ENCODE data around the gene FNDC3B. TPM values are rescaled to one million over a fixed set of nuclear protein-coding genes. Genes with fewer than 3 reads are reported as not detected.

The FNDC3B gene
- total RNA-seq, 2 experiments from 2014 or later: 13.4 to 15.3 TPM

DNA sequence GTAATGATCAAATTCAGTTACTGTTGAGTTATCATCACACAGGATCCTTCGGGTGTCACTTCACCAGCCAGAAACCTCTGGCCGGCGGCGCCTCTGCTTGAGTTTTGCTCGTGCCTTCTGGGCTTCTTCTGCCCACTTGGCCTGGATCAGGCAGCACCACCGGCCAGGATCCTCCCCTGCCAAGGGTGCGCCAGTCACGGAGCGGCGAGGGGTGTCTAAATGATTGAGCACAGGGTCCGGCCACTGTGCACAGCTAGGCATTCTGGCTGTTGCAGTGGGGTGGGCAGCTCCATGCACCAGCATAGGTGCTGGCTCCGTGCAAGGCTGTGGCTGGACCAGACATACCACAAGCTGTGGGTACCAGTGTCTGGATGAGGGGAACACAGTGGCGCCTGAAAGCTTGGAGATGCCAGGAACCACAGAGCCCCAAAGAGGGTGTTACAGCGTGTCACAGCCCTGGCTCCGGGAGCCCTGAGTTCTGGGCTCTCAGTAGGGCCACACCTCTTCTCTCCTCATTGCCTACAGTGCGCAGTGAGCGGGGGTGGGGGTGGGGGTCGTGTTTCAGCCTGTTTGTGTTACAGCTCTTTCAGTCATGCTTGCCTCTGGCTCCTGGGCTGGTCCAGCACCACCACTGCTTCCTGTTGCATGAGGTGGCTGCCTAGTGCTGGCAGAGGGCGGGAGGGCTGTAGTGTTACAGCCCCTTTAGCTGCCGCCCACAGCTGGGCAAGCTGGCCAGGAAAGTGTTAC lies 169.4 kb downstream of the FNDC3B start:
- Mint-ChIP-seq H3K27ac (no peak overlapping the region), H3K36me3 (ENCODE audit: low read depth) (peaks cover 7% of the 10 kb centered on the region), H3K4me3 (no peak overlapping the region), H3K9me3 (peaks cover 21% of the 10 kb centered on the region), H3K27me3 (no peaks in the 10 kb centered on the region), H3K4me1 (no peaks in the 10 kb centered on the region)
- CTCF ChIA-PET: interaction anchor here (0.5 kb wide), 1 partner anchor 1099 kb away, joined by 3 read pairs; no protein-coding TSS in a partner anchor
- POLR2A ChIA-PET: no interaction called here
- DNase-seq: no peak

DNA sequence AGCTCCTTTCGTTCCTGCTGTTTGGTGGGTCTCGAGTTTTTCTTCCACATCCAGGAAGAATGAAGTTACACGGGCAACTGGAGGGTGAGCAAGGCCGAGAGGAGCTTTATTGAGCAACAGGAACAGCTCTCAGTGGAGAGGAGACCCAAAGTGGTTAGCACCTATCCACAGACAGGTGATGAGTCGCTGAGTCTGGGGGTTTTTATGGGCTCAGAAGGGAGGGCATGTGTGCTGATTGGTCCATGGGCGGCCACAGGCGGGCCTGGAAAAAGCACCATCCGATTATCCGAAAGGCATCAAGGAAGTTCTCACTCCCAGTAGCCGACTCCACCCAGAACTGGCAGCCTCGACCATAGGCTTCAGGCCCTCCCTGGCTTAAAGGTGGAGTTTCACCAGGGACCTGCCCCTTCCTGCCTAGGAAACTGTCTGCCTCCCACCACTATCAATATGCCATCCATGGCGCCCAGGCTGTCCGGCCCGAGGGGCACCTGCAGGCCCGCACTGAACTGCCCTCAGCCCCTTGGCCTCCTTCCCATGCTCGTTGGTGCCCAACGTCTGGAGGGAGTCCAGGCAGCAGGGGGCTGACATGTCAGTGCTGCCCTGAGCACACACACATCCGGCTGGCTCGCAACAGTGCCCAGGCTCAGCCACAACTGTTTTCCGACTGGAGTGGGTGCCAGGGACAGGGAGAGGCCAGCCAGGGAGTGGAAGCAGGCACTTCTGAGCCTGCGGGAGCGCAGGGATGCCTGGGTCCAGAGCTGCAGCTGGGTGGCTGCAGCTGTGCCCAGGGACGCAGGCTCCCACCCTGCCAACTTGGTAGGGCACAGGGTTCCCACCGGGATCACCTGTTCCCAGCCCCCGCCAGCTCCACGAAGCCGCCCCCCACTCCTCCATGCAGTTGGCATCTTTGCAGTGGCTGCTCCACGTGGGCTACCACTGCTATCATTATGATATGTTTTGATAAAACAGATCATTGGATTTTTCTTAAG lies 170.2 kb downstream of the FNDC3B start:
- ChIA-PET CTCF (interaction anchor here (0.5 kb wide), 1 partner anchor 1100 kb away, joined by 3 read pairs; no protein-coding TSS in a partner anchor), POLR2A (no interaction called here)
- Mint-ChIP-seq H3K4me3 (no peak overlapping the region), H3K9me3 (peaks cover 19% of the 10 kb centered on the region), H3K36me3 (ENCODE audit: low read depth) (peaks cover 7% of the 10 kb centered on the region), H3K27ac (no peak overlapping the region), H3K27me3 (no peaks in the 10 kb centered on the region), H3K4me1 (no peaks in the 10 kb centered on the region)
- no peak for DNase-seq

DNA sequence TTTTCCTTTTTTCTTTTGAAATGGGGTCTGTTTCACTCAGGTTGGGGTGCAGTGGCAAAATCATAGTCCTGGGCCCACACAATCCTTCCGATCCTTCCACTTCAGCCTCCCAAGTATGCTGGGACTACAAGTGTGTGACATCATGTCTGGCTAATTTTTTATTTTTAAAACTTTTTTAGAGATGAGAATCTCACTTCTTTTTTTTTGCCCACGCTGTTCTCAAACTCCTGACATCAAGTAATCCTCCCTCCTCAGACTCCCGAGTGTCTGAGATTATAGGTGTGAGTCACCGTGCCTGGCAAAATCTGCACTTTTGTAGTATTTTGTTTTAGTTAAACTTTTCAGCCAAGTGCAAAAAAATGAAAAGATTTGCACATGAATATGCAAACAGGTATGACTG lies 171.0 kb downstream of the FNDC3B start:
- Mint-ChIP-seq H3K27ac (no peak overlapping the region), H3K9me3 (peaks cover 16% of the 10 kb centered on the region), H3K4me1 (no peaks in the 10 kb centered on the region), H3K27me3 (no peaks in the 10 kb centered on the region), H3K36me3 (ENCODE audit: low read depth) (peaks cover 6% of the 10 kb centered on the region), H3K4me3 (no peak overlapping the region)
- ChIA-PET CTCF (no interaction called here), POLR2A (no interaction called here)
- no peak for DNase-seq

DNA sequence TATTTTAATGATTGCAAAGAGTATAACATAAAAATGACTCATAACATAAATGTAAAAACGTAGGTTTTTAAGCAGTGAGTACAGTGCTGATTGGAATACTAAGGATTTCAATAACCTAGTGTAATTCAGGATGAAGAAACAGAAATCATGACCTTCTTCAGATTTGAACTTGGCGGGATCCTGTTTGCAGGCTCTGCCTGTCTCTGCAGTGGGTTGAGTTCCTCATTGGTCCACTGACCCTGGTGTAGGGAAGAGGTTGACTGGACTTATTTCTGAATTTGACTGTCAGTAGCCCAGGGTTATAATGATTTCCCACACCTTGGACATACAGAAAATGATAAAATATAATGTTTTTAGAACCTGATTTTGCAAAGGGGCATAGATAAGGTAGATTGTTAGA lies 171.7 kb downstream of the FNDC3B start:
- H3K4me3 Mint-ChIP-seq: no peak overlapping the region
- H3K4me1 Mint-ChIP-seq: no peaks in the 10 kb centered on the region
- ChIA-PET CTCF (no interaction called here), POLR2A (no interaction called here)
- H3K27me3 Mint-ChIP-seq: no peaks in the 10 kb centered on the region
- H3K36me3 Mint-ChIP-seq (ENCODE audit: low read depth): peaks cover under 1% of the 10 kb centered on the region
- H3K9me3 Mint-ChIP-seq: peaks cover 10% of the 10 kb centered on the region
- no peak for DNase-seq
- H3K27ac Mint-ChIP-seq: no peak overlapping the region

DNA sequence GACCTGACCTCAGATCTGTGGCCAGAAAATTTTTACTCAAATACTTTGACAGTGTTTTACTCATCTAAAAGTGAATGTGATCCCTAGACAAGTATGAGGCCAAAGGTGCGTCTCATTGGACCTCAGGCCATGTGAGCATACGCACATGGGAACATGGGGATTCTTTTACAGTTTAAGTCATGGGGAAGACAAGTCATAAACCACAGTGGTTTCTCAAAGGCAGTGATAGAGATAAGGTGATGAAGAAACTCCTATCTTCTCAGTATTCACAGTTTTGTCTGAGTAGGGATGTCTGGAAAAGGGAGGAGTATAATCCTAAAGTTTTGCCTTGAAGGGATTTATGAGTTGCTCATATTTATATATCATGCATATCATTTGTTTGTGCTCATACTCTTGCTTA lies 173.8 kb downstream of the FNDC3B start:
- peaks cover 3% of the 10 kb centered on the region for H3K9me3 Mint-ChIP-seq
- H3K4me3 Mint-ChIP-seq: no peak overlapping the region
- DNase-seq: no peak
- CTCF ChIA-PET: no interaction called here
- no peaks in the 10 kb centered on the region for H3K36me3 Mint-ChIP-seq (ENCODE audit: low read depth)
- no peaks in the 10 kb centered on the region for H3K4me1 Mint-ChIP-seq
- POLR2A ChIA-PET: no interaction called here
- H3K27me3 Mint-ChIP-seq: no peaks in the 10 kb centered on the region
- no peak overlapping the region for H3K27ac Mint-ChIP-seq

DNA sequence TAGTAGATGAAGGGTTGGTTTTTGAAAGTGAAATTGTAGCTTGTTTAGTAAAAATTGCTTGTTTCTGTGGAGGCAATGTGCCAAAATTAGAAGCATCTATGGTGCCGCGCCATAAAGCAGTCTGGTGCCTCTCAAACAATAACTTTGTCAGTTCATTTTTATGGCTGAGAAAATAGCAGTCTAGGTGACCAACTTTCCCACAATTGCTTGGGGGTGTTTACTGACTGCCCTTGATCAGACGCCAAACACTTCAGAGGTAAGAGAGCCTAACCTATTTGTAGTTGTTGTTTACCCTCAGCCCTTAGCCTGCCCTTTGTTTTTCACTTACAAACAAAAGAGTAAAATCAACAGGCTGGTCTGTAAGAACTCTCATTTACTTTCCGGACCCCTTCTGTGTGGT lies 174.5 kb downstream of the FNDC3B start:
- Mint-ChIP-seq H3K9me3 (peaks cover 3% of the 10 kb centered on the region), H3K4me1 (no peaks in the 10 kb centered on the region), H3K36me3 (ENCODE audit: low read depth) (no peaks in the 10 kb centered on the region), H3K27ac (peak overlapping the region; percentile 10), H3K27me3 (no peaks in the 10 kb centered on the region), H3K4me3 (no peak overlapping the region)
- POLR2A ChIA-PET: no interaction called here
- CTCF ChIA-PET: no interaction called here
- DNase-seq: no peak

DNA sequence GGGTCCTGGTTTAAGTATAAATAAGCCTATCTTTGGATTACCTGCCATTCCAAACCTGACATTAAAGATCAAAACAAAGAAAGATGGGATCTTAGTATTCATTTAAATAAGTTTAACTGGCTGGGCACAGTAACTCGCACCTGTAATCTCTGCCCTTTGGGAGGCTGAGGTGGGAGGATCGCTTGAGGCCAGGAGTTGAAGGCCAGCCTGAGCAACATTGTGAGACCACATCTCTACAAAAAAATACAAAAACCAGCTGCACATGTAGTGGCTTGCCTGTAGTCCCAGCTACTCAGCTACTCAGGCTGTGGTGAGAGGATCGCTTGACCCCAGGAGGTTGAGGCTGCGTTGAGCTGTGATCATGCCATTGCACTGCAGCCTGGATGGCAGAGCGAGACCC lies 176.9 kb downstream of the FNDC3B start:
- Mint-ChIP-seq H3K27ac (no peak overlapping the region), H3K4me3 (no peak overlapping the region), H3K36me3 (ENCODE audit: low read depth) (no peaks in the 10 kb centered on the region), H3K4me1 (no peaks in the 10 kb centered on the region), H3K27me3 (no peaks in the 10 kb centered on the region), H3K9me3 (peaks cover 3% of the 10 kb centered on the region)
- POLR2A ChIA-PET: no interaction called here
- no peak for DNase-seq
- CTCF ChIA-PET: no interaction called here

DNA sequence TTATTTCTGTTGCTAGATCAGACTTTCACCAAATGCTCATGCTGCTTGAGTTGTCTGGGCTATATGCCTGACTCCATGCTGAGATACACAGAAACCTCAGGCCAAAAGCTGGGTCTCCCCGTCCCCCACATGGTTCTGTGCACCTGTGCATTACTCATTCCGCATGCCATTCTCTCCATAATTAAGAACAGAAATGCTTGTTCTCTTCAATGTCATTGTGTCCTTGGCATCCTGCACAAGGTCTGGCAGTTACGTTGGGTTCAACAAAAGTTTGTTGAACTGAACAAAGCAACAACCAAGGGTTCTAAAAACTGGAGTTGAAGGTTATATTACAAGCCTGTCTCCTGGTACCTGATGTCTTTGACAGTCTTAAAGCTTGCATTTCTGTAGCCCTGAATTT lies 177.5 kb downstream of the FNDC3B start:
- CTCF ChIA-PET: no interaction called here

DNA sequence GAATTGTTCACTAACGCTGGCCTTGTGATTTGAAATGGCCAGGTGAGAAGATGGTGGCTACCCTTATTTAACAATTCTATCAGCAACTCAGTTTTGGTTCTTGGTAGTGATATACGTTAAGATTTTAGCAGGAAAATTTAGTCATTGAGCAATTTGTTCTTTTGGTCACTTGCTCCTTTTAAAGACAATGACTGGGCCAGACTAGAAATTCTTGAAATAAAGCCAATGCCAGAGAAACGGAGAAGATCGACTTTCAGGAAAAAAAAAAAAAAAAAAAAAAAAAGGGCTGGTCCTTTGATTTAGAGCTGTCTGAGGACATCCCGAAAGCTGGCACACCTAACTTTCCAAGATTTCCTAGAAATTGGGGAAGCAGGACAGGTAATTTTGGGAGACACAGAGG lies 178.5 kb downstream of the FNDC3B start:
- H3K27ac Mint-ChIP-seq: no peak overlapping the region
- ChIA-PET POLR2A (no interaction called here), CTCF (no interaction called here)
- no peaks in the 10 kb centered on the region for H3K27me3 Mint-ChIP-seq
- no peak overlapping the region for H3K4me3 Mint-ChIP-seq
- peaks cover 3% of the 10 kb centered on the region for H3K9me3 Mint-ChIP-seq
- DNase-seq: no peak
- no peaks in the 10 kb centered on the region for H3K4me1 Mint-ChIP-seq
- no peaks in the 10 kb centered on the region for H3K36me3 Mint-ChIP-seq (ENCODE audit: low read depth)

More for the DNA sequence above, 177.5 kb downstream of the FNDC3B start:
- no peaks in the 10 kb centered on the region for H3K36me3 Mint-ChIP-seq (ENCODE audit: low read depth)
- H3K4me3 Mint-ChIP-seq: no peak overlapping the region
- no peak for DNase-seq
- no peaks in the 10 kb centered on the region for H3K27me3 Mint-ChIP-seq
- H3K27ac Mint-ChIP-seq: no peak overlapping the region
- no peaks in the 10 kb centered on the region for H3K4me1 Mint-ChIP-seq
- POLR2A ChIA-PET: no interaction called here
- H3K9me3 Mint-ChIP-seq: peaks cover 3% of the 10 kb centered on the region

DNA sequence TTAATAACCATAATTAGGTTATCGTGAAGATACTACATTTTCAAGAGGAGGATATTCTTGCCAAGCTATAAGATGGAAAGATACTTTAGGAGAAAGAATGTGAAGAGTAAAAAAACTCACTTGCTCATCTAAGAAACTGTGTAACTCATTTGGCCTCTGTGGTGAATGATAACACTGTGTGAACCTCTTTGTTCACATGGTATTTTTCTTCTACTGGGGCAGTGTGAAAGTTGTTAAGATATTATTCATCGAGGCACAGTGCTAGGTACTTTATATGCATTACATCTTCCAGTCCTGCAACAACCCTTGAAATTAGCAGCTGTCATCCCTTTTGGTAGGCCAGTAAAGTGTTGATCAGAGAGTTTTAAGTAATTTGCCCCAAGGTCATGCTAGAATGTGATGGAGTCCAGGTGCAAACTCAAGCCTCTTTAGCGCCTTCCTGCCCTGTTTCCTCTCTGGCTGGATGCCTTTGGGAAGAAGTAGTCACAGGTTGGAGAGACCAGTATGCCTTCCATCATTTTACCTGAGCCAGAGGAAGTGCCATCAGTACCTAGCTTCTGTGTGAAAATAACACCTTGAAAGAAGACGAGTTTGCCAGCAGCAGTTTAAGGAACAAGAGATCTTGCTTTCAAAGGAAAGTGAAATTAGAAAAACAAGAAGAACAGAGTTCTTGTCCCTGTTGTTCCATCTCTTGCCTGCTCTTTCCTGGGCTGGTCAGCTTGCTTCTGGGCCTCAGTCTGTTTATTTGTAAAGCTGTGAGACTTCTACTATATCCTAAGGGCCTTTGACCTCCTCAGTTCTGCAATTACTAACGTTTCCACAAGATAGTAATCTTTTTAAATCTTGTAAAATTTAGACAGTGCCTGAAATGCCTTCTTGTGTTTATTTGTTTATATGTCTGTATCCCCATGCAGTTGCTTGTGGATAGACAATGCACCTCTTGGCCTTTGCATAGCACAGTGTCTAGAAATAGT lies 179.3 kb downstream of the FNDC3B start:
- no peaks in the 10 kb centered on the region for H3K27me3 Mint-ChIP-seq
- no peaks in the 10 kb centered on the region for H3K36me3 Mint-ChIP-seq (ENCODE audit: low read depth)
- H3K9me3 Mint-ChIP-seq: peaks cover 3% of the 10 kb centered on the region
- H3K27ac Mint-ChIP-seq: no peak overlapping the region
- ChIA-PET POLR2A (no interaction called here), CTCF (no interaction called here)
- no peak overlapping the region for H3K4me3 Mint-ChIP-seq
- no peak for DNase-seq
- no peaks in the 10 kb centered on the region for H3K4me1 Mint-ChIP-seq

DNA sequence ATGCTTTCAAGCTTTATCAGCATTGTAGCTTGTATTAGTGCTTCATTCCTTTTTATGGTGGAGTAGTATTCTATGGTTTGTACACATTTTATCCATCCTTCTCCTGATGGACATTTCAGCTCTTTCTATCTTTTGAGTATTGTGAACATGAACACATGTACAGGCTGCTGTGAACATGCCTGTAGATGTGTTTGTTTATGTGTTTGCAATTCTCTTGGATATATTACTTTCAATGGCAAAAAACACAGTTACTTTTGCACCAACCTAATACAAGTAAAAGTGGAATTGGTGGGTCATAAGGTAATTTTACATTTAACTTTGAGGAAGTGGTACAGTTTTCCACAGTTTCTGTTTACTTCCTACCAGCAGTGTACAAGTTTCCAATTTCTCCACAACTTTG lies 180.4 kb downstream of the FNDC3B start:
- no peaks in the 10 kb centered on the region for H3K4me1 Mint-ChIP-seq
- no peak overlapping the region for H3K4me3 Mint-ChIP-seq
- POLR2A ChIA-PET: no interaction called here
- CTCF ChIA-PET: no interaction called here
- no peak overlapping the region for H3K27ac Mint-ChIP-seq
- no peaks in the 10 kb centered on the region for H3K36me3 Mint-ChIP-seq (ENCODE audit: low read depth)
- H3K27me3 Mint-ChIP-seq: no peaks in the 10 kb centered on the region
- DNase-seq: no peak
- peaks cover 5% of the 10 kb centered on the region for H3K9me3 Mint-ChIP-seq

DNA sequence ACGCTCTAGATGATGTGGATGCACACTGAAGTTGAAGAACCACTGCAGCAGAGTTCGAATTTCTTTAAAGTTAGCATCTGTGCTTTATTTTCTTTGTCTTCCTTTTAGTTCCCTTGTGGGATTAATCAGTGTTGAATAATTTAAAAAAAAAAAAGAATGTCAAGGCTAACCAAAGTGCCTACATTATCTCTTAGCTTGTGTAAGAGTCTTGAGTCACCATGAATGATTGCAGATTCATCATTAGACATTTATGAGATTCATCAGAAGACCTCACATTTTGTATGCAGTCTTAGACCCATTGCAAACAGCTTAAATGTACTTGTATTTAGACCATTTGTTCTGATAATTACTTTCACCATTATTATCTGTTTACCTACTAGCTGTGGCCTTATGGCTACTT lies 182.2 kb downstream of the FNDC3B start:
- Mint-ChIP-seq H3K4me1 (no peaks in the 10 kb centered on the region), H3K9me3 (peaks cover 2% of the 10 kb centered on the region), H3K36me3 (ENCODE audit: low read depth) (no peaks in the 10 kb centered on the region), H3K4me3 (no peak overlapping the region), H3K27me3 (no peaks in the 10 kb centered on the region), H3K27ac (no peak overlapping the region)
- no peak for DNase-seq
- CTCF ChIA-PET: no interaction called here
- POLR2A ChIA-PET: no interaction called here
